GM11168 (cell line): ENCODE measurements around the gene CLK2.
"Not testable (repeated sequence)": the region's sequence is repeated elsewhere in the genome, so short reads cannot be mapped to it uniquely, and the experiment has no call there.

ENCODE experiments used
- in situ Hi-C: fragments of 300-500 bp; cut with MboI; formaldehyde crosslinking; loops from one replicate; pipeline ENCODE4 v1.12.0; 2022; ENCODE audit warnings: low sequenced_read_pairs; ENCODE audit not compliant: unreplicated experiment

The CLK2 gene

GRCh38 chr1:155218854-155219591 is 54.3 kb downstream of the CLK2 start:
- in situ Hi-C loops, result no loop called here

- in situ Hi-C loops, result not testable (repeated sequence)
Observed at GRCh38 chr1:155214702-155215101, 58.6 kb downstream of the CLK2 start.
